Neuronal stem cell (in vitro differentiated cells): ENCODE results near the gene DUSP3.

ENCODE experiments used
- DNase-seq: peaks from one replicate; pipeline ENCODE4 v3.0.0-alpha.2; 2013; ENCODE audit warnings: low spot score
- H2AFZ ChIP-seq: one replicate; pipeline ENCODE4 v1.6.1; 2013; ENCODE audit warnings: mild to moderate bottlenecking, low read length, inconsistent platforms
- H2AK5ac ChIP-seq: 2 replicates; pipeline ENCODE4 v1.6.1; 2013; ENCODE audit warnings: low read depth, mild to moderate bottlenecking, inconsistent platforms, low read length, moderate library complexity, mixed read lengths
- H2BK120ac ChIP-seq: 2 replicates; pipeline ENCODE4 v1.6.1; 2013; ENCODE audit warnings: low read depth, mild to moderate bottlenecking, inconsistent platforms, low read length, moderate library complexity, mixed read lengths
- H2BK12ac ChIP-seq: one replicate; pipeline ENCODE4 v1.6.1; 2013; ENCODE audit warnings: low read length, inconsistent platforms
- H2BK15ac ChIP-seq: 2 replicates; pipeline ENCODE4 v1.6.1; 2013; ENCODE audit warnings: mild to moderate bottlenecking, low read length, inconsistent platforms, mixed read lengths
- H2BK5ac ChIP-seq: one replicate; pipeline ENCODE4 v1.6.1; 2013; ENCODE audit warnings: inconsistent platforms, mild to moderate bottlenecking, low read length, moderate library complexity
- H3K14ac ChIP-seq: one replicate; pipeline ENCODE4 v1.6.1; 2013; ENCODE audit warnings: low read length, inconsistent platforms
- H3K18ac ChIP-seq: 2 replicates; pipeline ENCODE4 v1.6.1; 2013; ENCODE audit warnings: low read length, inconsistent platforms
- H3K23ac ChIP-seq: 2 replicates; pipeline ENCODE4 v1.6.1; 2013; ENCODE audit warnings: low read depth, mild to moderate bottlenecking, mixed read lengths, low read length, inconsistent platforms; ENCODE audit not compliant: poor library complexity
- H3K27ac ChIP-seq: replicated peaks from 3 replicates; pipeline ENCODE4 v1.5.1; 2013; ENCODE audit warnings: low read length, inconsistent platforms
- H3K27me3 ChIP-seq, 3 experiments: 2 replicates each; pipeline ENCODE4 v1.6.1; 2013; ENCODE audit warnings: low read length in 3 of 3, mild to moderate bottlenecking in 2 of 3, inconsistent platforms in 1 of 3, low read depth in 1 of 3, mixed read lengths in 1 of 3, moderate library complexity in 1 of 3; ENCODE audit not compliant: control insufficient read depth in 3 of 3, insufficient read depth in 3 of 3
- H3K36me3 ChIP-seq, 2 donors: replicated peaks in 1 of 2; 2 replicates each; pipeline ENCODE4 v1.6.1; 2013; ENCODE audit warnings: low read length in 2 of 2; ENCODE audit not compliant: control insufficient read depth in 2 of 2, insufficient read depth in 2 of 2
- H3K4ac ChIP-seq: 2 replicates; pipeline ENCODE4 v1.6.1; 2013; ENCODE audit warnings: inconsistent platforms, mild to moderate bottlenecking, low read length, moderate library complexity
- H3K4me1 ChIP-seq, 2 donors: 1 replicate in 1 of 2; 2 replicates in 1 of 2; pipeline ENCODE4 v1.6.1; 2013; ENCODE audit warnings: low read length in 2 of 2, low read depth in 1 of 2; ENCODE audit not compliant: control insufficient read depth in 2 of 2, insufficient read depth in 1 of 2
- H3K4me2 ChIP-seq: one replicate; pipeline ENCODE4 v1.6.1; 2013; ENCODE audit warnings: mild to moderate bottlenecking, low read length, inconsistent platforms; ENCODE audit not compliant: insufficient read depth, poor library complexity, severe bottlenecking
- H3K4me3 ChIP-seq, 2 donors: 2 replicates each; pipeline ENCODE4 v1.5.1; 2013; ENCODE audit warnings: low read length in 2 of 2, mild to moderate bottlenecking in 2 of 2, inconsistent platforms in 1 of 2, moderate library complexity in 1 of 2
- H3K79me1 ChIP-seq: one replicate; pipeline ENCODE4 v1.6.1; 2013; ENCODE audit warnings: low read depth, mild to moderate bottlenecking, inconsistent platforms, low read length, moderate library complexity
- H3K9ac ChIP-seq: one replicate; pipeline ENCODE4 v1.6.1; 2013; ENCODE audit warnings: mild to moderate bottlenecking, low read depth, low read length, inconsistent platforms; ENCODE audit not compliant: poor library complexity
- H3K9me3 ChIP-seq, 2 donors: replicated peaks in 1 of 2; 2 replicates each; pipeline versions ENCODE3 to v1.6.1; 2013; ENCODE audit warnings: low read length in 2 of 2, mild to moderate bottlenecking in 2 of 2, inconsistent platforms in 1 of 2, low read depth in 1 of 2, mixed read lengths in 1 of 2, moderate library complexity in 1 of 2; ENCODE audit not compliant: control insufficient read depth in 2 of 2, insufficient read depth in 1 of 2
- H4K8ac ChIP-seq: one replicate; pipeline ENCODE4 v1.6.1; 2013; ENCODE audit warnings: low read depth, mild to moderate bottlenecking, inconsistent platforms, low read length, moderate library complexity
- H4K91ac ChIP-seq: one replicate; pipeline ENCODE4 v1.6.1; 2013; ENCODE audit warnings: low read length, low read depth, mild to moderate bottlenecking, inconsistent platforms; ENCODE audit not compliant: poor library complexity
- WGBS, 2 donors: extraction: QIAGEN DNeasy Blood & Tissue Kit; methylation state at CpG; one replicate each; pipeline ENCODE4 v1.1.7; 2013; ENCODE audit warnings: missing lambda C conversion rate in 2 of 2, mixed read lengths in 1 of 2; ENCODE audit not compliant: insufficient read length in 2 of 2, insufficient replicate concordance in 1 of 2; ENCODE audit errors: extremely low coverage in 2 of 2; 5-methylcytosine and 5-hydroxymethylcytosine counted together

DUSP3 gene

DNA sequence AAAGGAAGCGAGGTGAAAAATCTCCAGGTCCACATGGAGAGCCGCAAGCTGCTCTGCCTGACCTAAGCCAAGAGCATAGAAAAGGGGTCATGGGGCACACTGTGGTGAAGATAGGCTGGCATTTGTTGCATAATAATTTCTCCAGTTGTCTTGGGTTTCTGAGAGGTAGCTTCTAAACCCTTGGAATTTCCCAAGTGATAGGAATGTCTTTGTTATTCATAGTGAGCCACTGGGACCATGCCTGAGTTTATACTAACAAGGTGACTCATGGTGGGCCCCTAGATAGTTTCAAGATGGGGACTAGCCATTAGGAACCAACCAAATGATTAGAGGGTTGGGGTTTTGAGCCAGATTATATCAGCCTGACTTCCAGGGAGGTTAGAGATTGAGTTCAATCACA lies 45.8 kb downstream of the DUSP3 start:
- WGBS, 2 donors: no CpG with 5 or more reads among the region's 2 CpGs
- Histone ChIP-seq H3K27me3 (peaks cover 0 to 8% (median 0%) of the 10 kb centered on the region in 3 experiments), H3K36me3 (no peaks in the 10 kb centered on the region), H4K91ac (no peak overlapping the region), H4K8ac (no peak overlapping the region), H3K14ac (no peak overlapping the region), H2BK120ac (no peak overlapping the region), H3K4ac (no peak overlapping the region), H3K27ac (no peak overlapping the region), H3K4me3 (no peak overlapping the region), H3K18ac (no peak overlapping the region), H3K23ac (no peak overlapping the region), H2BK15ac (no peak overlapping the region), H3K4me2 (no peak overlapping the region), H3K9ac (no peak overlapping the region), H2AK5ac (no peak overlapping the region), H3K9me3 (peaks cover 0 to 2% of the 10 kb centered on the region in 2 donors), H2AFZ (no peak overlapping the region), H3K4me1 (peaks cover 0 to 1% of the 10 kb centered on the region in 2 donors), H2BK5ac (no peak overlapping the region), H2BK12ac (no peak overlapping the region), H3K79me1 (no peaks in the 10 kb centered on the region)
- DNase-seq: no peak

DNA sequence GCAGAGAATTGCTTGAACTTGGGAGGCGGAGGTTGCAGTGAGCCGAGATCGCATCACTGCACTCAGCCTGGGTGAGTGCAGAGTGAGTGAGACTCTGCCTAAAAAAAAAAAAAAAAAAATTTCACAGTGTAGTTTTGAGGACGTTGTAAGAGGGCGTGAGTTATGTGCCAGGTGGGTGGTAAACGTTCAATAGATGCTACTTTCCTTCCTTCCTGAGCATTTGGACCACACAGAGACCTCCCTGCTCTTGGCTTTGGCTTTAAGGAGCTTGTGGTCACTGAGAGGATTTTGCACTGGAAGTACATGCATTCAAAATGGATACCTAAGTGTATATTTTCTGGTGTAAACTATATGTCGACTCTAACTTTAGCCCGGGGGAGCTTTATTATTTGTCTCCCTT lies 50.7 kb downstream of the DUSP3 start:
- H3K27me3 ChIP-seq: peaks cover 0 to 5% (median 0%) of the 10 kb centered on the region in 3 experiments
- no peak overlapping the region for H3K18ac ChIP-seq
- no peak for DNase-seq
- no peaks in the 10 kb centered on the region for H3K79me1 ChIP-seq
- H3K4me2 ChIP-seq: no peak overlapping the region
- H3K4ac ChIP-seq: no peak overlapping the region
- no peak overlapping the region for H3K23ac ChIP-seq
- no peak overlapping the region for H3K14ac ChIP-seq
- H3K36me3 ChIP-seq: no peaks in the 10 kb centered on the region
- no CpG with 5 or more reads among the region's 8 CpGs for WGBS, 2 donors
- H2AK5ac ChIP-seq: no peak overlapping the region
- H2BK5ac ChIP-seq: no peak overlapping the region
- no peak overlapping the region for H2BK12ac ChIP-seq
- peaks cover 0 to 2% of the 10 kb centered on the region in 2 donors for H3K9me3 ChIP-seq
- no peak overlapping the region for H4K8ac ChIP-seq
- no peak overlapping the region for H3K27ac ChIP-seq
- H2BK15ac ChIP-seq: no peak overlapping the region
- no peak overlapping the region for H4K91ac ChIP-seq
- no peak overlapping the region for H2BK120ac ChIP-seq
- no peak overlapping the region for H3K9ac ChIP-seq
- H3K4me3 ChIP-seq: no peak overlapping the region
- H3K4me1 ChIP-seq: no peaks in the 10 kb centered on the region
- no peak overlapping the region for H2AFZ ChIP-seq

DNA sequence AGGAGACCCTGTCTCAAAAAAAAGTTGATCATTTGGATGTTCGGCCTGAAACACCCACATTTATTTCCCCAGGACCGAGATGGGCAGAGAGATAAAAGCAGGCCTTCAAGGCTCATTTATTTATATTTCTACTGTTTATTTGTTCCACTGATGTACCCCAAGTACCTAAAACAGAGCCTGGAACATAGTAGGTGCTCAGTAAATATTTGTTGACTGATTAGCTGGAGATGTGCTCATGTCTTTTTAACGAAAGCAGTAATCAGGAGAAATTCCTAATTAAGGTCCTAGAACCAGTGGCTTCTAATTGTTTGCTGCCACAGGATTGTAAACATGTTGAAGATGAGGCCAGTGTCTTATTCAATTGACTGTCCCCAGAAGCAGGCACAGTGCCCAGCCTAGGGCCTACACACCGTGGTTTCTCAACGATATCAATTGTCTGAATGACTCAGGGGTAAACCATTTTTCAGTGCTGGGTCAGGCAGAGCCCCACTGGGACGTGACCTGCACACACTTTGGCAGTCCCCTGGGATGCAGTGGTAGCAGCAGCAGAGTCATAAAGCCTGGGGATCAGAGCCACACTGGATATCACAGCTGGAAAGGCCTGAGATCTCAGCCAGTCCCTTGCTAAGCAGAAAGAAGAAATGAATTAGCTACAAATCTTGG lies 54.9 kb downstream of the DUSP3 start:
- Histone ChIP-seq H3K9ac (no peak overlapping the region), H3K4me2 (no peak overlapping the region), H3K9me3 (no peaks in the 10 kb centered on the region), H2BK5ac (no peak overlapping the region), H3K27me3 (peaks cover 0 to 36% (median 0%) of the 10 kb centered on the region in 3 experiments), H3K27ac (no peak overlapping the region), H4K91ac (no peak overlapping the region), H3K36me3 (no peaks in the 10 kb centered on the region), H3K4me3 (no peak overlapping the region), H2BK15ac (no peak overlapping the region), H4K8ac (no peak overlapping the region), H3K4ac (no peak overlapping the region), H2BK120ac (no peak overlapping the region), H3K23ac (no peak overlapping the region), H2AK5ac (no peak overlapping the region), H3K79me1 (no peaks in the 10 kb centered on the region), H2BK12ac (no peak overlapping the region), H2AFZ (no peak overlapping the region), H3K18ac (no peak overlapping the region), H3K14ac (no peak overlapping the region), H3K4me1 (peaks cover 0 to 7% of the 10 kb centered on the region in 2 donors)
- WGBS, 2 donors: no CpG with 5 or more reads among the region's 6 CpGs
- DNase-seq: no peak

DNA sequence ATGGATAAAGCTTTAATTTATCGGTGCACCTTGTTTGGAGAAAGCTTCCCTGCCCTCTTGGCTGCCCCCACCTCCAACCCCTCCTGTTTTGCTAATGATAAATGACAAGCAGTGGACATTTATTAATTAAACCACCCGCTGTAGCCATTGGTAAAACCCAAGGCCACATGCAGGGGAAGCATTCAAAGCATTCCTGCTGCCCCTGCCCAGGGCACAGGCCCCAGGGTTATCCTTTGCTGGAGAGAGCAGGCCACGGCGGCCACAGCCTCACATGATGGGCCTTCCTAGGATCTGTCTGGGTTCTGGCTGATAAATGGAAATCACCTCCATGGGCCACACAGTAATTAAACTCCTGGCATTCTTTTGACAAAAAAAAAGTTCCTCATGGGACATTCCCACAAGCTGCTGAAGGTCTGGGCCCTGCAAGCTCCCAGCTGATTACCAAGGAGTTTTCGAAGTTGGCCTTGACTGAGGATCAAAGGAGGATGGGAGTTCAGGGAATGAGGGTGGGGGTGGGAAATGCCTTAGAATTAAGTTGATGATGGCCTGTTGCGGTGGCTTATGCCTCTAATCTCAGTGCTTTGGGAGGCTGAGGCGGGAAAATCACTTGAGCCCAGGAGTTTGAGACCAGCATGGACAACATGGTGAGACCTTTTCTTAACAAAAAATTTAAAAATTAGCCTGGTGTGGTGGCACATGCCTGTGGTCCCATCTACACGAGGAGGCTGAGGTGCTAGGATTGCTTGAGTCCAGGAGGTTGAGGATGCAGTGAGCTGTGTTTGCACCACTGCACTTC lies 55.7 kb downstream of the DUSP3 start:
- no peak overlapping the region for H4K91ac ChIP-seq
- no peak overlapping the region for H2BK5ac ChIP-seq
- H3K4ac ChIP-seq: no peak overlapping the region
- H3K14ac ChIP-seq: no peak overlapping the region
- no peak overlapping the region for H3K18ac ChIP-seq
- WGBS, 2 donors: no CpG with 5 or more reads among the region's 8 CpGs
- no peaks in the 10 kb centered on the region for H3K79me1 ChIP-seq
- peaks cover 0 to 39% (median 0%) of the 10 kb centered on the region in 3 experiments for H3K27me3 ChIP-seq
- no peak overlapping the region for H3K9ac ChIP-seq
- no peak overlapping the region for H4K8ac ChIP-seq
- H3K23ac ChIP-seq: no peak overlapping the region
- no peaks in the 10 kb centered on the region for H3K36me3 ChIP-seq
- no peak overlapping the region for H2AK5ac ChIP-seq
- no peak overlapping the region for H2BK15ac ChIP-seq
- no peak overlapping the region for H2BK12ac ChIP-seq
- H3K9me3 ChIP-seq: no peaks in the 10 kb centered on the region
- no peak overlapping the region for H3K4me2 ChIP-seq
- H2BK120ac ChIP-seq: no peak overlapping the region
- H3K4me3 ChIP-seq: no peak overlapping the region
- no peak for DNase-seq
- H3K27ac ChIP-seq: no peak overlapping the region
- no peak overlapping the region for H2AFZ ChIP-seq
- peaks cover 0 to 7% of the 10 kb centered on the region in 2 donors for H3K4me1 ChIP-seq
